Gastrocnemius medialis (tissue), 4 donors: ENCODE measurements around the gene A1CF.

ENCODE experiments used
- CTCF ChIP-seq, 5 experiments: fragments of 450-650 bp in 3 of 5; fragments of 200-600 bp in 2 of 5; sonication (generic) in 2 of 5; IDR thresholded peaks in 4 of 5; conservative IDR thresholded peaks in 1 of 5; 1 replicate in 4 of 5; 2 replicates in 1 of 5; pipeline ENCODE4 v1.5.1; 2016 to 2019; ENCODE audit warnings: antibody characterized with exemption in 5 of 5, mild to moderate bottlenecking in 3 of 5, moderate library complexity in 3 of 5
- POLR2A ChIP-seq, 2 donors: fragments of 450-650 bp; IDR thresholded peaks; one replicate each; pipeline ENCODE4 v1.6.1; 2017; ENCODE audit warnings: antibody characterized with exemption in 2 of 2, mild to moderate bottlenecking in 2 of 2, moderate library complexity in 2 of 2

GRCh38 chr10:50909334-50910014 is 24.0 kb upstream of the A1CF start:
- TF ChIP-seq CTCF (IDR thresholded peaks at IDR 0.05 in 4 of 5, conservative IDR thresholded peaks at IDR 0.05 in 1 of 5) (no peak), POLR2A (IDR thresholded peaks at IDR 0.05) (no peak)
